ENCODE measurements around the gene MSH5.

MSH5 gene

DNA sequence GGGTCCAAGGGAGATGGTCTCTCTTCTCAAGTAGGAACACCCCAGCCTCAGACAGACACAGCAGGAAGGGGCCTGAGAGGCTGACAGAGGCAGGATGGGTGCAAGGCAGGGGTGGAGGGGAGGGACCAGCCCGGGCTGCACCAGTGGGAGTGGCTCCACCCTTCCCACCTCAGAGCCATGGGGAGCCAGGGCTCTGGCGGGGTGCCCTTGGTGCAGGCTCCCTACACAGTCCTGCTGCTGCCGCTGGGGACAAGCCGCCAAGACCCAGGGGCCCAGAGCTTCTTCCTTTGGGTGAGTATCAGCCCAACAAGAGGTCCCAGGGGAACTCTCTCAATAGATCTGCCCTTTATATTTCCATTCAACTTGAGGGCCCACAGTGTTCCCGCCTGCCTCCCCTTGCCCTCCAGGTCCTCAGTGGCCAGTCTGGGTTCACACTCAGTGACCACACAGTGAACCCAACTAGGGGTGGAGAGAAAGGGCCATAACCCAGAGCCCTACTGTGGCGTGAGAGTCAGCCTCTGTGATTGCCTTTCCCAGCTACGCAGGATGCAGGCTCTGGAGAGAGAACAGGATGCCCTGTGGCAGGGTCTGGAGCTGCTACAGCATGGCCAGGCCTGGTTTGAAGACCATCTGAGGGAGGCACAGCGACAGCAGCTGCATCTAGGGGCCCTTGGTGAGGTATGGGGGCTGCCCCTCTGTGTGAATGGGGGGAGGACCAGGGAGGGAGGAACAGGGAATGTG lies 23.2 kb downstream of the MSH5 start:
- no peak for DNase-seq

DNA sequence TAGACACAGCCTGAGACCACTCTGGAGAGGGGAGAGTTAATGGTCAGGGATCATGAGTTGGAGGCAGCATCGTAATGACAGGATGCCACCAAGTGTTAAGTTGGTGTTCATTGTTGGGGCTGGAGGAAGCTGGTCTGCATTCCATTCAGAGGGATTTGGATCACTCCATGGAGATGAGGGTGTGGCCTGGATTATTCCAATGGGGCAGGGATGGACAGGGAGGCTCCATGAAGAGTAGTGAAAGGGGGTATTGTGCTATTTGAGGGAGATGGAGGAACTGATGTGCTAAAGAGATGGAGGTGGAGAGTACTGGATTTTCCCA lies 23.8 kb downstream of the MSH5 start:
- peak; percentile 84 for DNase-seq

DNA sequence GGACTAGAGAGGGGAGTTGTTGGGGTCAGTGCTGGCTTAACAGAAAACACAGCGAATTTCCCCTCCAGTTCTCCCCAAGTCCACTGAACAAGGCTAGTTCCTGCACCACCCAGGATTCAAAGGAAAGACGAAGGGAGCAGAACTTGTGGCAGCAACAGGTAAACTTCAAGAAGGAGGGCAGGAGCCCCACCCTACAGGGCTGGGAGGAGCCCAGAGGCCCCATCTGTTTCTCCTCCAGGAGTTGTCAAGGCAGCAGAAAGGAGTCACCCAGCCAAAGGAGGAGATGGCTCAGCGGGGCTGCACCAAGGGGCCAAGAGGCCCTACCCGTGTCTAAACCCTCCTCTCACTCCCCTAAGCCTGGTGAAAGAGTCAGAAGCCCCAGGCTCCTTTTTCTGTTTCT lies 24.4 kb downstream of the MSH5 start:
- DNase-seq = no peak

DNA sequence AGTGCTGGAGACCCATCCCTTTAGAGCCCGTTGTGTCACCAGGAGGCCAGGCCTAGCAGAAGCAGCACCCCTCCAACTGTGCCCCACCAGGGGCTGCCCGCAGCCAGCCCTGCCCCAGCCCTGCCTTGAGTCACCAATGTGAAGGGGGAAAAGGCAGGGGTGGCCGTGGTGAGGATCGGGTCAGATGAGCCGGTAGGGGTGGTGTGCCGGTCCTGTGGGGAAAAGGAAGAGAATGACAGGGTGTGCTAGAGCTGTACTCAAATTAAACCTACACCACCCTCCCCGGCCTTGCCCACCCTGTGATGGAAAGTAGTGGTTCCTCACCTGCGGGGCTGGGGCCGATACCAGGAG lies 25.7 kb downstream of the MSH5 start:
- DNase-seq = no peak

DNA sequence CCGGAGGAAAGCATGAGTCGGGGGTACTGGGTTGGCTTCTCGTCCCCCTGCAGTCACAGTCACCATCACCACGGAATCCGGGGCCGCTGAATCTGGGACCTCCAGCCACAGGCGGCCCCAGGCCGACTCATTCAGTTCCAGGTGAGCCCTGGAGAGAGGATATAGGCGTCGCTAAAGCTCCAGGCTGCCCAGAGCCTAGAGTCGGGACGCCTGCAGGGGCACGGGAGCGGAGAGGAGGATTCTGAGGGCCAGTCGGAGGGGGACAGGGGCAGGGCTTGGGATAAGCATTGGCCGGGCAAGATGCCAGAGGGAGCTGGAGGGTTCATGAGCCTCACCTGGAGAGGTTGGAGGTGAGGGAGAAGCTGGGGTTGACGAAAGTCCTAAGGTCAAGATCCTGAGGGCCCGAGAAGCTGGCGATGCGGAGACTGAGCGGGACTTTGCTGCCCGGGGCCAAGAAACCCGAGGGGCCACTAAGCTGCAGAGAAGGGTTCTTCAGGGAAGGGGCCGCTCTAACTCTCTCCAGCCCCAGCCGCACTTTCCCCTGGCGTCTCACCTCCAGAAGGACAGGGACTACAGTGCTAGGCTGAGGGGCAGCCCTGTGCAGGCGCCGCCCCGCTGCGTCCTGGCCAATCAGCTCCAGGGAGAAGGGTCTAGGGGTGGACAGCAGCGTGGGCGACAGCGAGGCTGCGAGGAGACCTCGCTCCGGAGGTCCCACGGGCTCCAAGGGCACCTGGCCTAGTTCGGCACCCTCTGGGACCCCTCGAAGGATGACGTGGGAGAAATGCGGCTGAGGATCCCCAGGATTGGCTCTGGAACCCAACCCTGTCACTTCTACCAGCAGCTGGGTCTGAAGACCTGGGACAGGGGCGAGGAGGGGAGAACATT lies 26.3 kb downstream of the MSH5 start:
- DNase-seq = peak; percentile 79

DNA sequence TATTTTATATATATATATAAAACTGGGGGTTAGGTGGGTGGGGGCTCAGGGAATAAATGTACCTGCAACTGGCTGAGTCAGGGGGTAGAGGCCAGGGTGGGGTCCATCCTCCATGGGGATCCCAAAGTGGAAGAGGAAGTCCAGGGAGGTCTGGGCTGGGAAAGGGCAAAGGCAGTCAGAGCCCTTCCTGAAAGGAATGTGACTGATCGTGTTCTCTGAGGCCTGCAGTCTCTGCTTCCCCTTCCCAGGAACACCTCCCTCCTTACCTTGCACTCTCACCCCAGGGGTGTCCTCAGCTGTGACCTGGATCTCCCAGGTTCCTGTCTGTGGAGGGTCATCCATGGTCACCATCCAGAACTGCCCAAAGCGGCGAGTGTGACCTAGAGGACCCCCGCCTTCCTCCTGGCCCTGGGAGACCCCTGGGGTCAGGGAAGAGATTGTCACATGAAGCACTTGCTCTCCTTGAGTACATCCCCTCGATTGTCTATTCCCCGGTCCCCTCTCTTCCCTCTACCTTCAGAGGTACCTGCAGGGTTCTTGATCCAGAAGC lies 27.4 kb downstream of the MSH5 start:
- DNase-seq = no peak

DNA sequence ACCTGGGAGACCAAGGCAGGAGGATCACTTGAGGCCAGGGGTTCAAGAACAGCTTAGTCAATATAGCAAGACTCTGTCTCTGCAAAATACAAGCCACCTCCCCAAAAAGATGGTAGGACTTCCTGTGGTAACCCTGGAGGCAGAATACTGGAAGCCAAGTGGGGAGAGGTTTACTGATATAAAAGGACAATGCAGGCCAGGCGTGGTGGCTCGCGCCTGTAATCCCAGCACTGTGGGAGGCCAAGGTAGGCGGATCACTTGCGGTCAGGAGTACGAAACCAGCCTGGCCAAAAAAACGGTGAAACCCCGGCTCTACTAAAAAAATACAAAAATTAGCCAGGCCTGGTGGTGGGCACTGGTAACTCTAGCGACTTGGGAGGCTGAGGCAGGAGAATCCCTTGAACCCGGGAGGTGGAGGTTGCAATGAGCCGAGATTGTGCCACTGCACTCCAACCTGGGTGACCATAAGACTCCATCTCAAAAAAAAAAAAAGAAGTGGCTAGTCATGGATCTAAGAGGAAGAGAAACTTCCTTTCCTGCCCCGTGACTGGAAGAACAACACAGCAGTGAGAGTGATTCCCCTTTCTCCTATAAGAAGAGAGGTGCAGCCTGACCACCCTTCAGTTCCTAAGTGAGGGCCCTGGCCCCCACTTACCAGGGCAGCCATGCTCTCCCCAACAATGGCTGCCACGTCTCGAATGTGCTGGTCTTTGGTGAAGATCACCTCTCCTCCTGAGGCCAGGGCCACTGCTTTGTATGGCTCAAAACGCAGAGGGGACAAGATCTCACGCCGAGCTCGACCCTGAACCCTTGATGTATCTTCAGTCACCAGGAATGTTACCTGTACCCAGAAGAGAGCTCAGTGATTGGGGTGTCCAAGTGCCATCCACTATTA lies 28.8 kb downstream of the MSH5 start:
- no peak for DNase-seq

DNA sequence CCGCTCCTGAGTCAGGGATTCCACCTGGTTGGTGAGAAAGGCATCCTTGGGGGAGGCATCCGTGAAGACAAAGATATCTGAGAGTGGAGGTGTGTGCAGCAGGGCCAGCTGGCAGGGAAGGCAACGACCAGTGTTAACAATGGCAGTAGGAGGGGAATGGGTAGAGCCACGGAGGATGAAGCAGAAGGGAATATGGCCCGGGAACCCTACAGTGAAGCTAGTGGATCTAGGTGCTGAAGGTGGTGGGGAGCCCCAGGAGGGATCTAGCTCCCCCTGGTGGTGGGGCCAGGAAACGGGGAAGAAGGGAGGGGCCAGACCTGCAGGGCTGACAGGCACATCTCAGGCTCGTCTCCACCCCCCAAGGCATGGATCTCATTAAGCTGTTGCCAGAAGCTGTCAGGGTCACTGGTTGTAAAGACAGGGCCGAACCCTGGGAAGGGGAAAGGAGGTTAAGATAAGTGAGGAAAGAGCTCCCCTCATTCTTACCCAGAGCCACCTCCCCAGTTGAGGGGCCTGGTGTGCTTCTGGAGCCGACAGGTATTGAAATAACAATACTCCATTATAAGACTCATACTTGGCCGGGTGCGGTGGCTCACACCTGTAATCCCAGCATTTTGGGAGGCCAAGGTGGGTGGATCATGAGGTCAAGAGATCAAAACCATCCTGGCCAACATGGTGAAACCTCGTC lies 30.0 kb downstream of the MSH5 start:
- DNase-seq = peak; percentile 29

DNA sequence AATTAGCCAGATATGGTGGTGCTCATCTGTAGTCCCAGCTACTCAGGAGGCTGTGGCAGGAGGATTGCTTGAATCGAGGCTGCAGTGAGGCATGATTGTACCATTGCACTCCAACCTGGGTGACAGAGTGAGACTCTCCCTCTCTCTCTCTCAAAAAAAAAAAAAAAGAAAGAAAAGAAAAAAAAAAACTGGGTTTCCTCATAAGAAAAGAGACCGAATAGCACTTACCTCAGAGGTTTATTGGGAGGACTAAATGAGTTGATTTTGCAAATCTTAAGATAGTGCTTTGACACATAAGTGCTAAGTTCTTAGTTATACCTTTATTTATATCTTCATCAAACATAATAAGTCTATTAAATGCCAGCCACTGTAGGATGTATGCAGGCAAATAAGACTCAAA lies 31.1 kb downstream of the MSH5 start:
- no peak for DNase-seq

DNA sequence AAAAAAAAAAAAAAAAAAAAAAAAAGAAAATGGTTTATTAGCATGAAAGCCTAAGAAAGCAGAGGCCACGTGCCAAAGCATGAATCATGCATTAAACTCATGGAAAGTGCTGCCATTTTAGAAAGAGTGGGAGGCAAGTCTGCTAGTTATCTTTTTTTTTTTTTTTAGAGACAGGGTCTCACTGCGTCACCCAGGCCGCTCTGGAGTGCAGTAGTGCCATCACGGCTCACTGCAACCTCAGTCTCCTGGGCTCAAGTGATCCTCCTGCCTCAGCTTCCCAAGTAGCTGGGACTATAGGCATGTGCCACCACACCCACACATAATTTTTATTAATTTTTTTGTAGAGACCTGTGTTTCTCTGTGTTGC lies 32.2 kb downstream of the MSH5 start:
- no peak for DNase-seq

DNA sequence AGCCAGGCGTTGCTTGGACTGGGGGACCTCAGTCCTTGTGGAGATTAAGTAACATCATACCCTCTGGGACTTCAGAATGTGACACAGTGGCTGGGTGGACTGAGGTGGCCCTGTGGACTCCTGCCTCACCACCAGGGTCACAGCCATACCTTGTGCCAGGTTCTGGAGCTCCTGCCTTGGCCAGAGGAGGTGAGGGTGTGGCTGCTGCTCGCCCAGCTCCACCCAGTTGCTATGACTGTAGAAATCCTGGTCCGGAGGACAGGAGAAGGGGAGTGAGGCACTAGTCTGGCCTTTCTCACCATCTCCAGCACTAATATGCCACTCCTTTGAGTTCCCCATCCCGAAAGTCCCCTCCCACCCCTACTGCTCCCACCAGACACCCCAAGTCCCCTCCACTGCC lies 35.4 kb downstream of the MSH5 start:
- DNase-seq = no peak

DNA sequence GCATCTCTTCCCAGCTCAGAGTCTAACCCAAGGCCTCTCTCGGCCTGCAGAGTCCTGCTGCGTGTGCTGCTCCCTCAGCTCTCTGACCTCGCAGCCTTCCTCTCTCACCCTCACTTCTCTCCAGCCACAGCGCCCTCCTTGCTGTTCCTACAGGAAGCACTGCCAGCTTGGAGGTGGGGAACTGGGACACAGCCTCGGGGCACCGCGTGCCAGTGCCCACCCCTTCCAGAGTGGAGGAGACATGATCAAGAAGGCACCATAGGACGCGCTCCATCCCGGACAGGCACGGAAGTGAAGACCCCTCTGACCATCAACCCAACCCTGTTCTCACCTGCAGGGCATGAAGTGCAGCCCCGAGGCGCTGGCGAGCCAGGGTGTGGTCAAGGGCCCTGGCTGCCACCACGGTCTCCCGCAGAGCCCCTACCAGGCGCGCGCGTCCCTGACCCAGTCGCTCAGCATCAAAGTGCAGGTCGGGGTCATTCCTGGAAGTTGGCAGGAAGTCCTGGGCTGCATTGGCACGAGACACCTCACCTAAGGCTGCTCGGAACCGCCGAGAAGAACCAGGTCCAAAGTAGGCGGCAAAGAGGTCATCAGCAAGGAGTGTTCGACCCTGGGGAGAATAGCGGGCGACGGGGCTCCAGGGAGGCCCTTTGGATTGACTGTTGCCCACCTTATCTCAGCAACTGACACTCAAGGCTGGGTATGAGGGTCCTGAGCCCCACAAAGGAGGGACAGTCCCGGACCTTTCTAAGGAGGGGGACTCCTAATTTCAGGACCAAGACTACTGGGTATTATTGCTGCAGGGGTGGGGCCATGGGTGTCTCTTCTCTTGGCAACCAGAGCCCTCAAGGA lies 36.1 kb downstream of the MSH5 start:
- no peak for DNase-seq

DNA sequence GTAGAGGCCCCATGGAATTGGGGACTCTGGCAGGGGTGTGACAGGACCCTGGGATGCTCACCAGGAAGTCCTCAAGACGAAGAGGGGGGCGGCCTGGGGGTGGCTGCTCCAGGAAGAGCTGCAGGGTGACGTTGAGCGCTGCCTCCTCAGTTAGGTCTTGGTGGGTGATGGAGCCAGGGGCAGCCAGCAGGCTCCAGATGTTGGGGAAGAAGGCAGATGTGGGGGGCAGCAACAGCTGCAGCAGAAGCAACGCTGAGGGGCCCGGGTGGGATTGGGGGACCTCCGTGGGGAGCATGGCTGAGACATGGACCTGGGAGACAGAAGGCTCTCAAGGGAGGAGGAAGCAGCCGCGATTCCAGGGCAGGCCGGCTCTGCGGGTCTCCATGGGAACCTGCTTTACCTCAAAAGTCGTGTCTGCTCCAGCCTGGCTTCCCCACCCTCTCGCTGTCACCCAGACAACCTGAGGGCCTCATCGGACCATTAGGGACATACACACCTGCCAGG lies 36.7 kb downstream of the MSH5 start:
- no peak for DNase-seq

DNA sequence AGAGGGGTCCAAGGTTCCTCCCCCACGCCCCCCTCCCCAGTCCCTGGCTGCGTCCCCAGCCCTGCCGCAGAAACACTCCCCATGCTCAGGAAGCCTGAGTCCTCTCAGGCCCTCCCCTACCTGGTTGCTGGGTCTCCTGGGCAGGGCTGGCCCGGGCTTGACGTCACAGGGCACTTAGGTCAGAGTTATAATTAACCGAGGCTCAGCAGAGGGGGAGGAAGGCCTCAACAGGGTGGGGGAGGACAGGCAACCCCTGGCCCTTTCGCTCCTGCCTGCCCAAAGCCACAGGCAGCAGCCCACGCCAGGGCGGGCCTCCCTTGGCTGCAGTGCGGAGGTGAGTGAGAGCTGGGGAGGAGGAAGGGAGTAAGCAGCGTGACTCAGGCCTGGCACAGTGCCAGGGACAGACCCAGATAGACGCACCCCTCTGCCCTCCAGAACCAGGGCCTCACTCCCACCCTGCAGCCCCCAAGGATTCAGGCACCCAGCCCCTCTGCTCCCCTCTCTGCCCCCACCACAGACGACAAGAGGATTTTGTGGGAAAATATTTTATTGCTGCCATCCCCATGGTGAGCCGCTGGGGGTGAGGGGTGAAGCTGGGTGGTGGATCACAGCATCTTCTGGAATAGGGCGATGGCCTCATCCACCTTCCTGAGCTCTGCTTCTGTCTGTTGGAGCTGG lies 37.3 kb downstream of the MSH5 start, which contains the start of gene VWA7:
Gene VWA7 (minus strand): TSS at position 340 of the 678 bp plus-strand sequence. CDS start 549 bp downstream, outside the sequence.
- no peak for DNase-seq

DNA sequence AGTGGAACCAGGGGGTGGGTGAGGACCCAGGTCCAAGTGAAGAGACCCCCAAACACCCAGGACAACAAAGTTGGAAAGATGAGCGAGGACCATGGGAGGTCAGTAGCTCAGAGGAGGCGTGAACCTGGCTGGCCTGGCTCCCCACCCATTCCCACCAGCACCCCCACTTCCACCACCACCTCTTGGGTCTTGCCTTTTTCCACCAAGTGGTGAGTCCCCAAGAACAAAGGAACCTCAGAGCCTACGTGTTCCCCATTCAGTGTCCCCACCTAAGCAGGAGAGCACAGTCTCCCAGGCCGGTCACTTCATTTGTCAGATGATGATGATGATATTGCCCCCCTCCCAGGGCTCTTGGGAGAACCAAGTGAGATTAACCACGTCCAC lies 37.9 kb downstream of the MSH5 start:
- DNase-seq = no peak

DNA sequence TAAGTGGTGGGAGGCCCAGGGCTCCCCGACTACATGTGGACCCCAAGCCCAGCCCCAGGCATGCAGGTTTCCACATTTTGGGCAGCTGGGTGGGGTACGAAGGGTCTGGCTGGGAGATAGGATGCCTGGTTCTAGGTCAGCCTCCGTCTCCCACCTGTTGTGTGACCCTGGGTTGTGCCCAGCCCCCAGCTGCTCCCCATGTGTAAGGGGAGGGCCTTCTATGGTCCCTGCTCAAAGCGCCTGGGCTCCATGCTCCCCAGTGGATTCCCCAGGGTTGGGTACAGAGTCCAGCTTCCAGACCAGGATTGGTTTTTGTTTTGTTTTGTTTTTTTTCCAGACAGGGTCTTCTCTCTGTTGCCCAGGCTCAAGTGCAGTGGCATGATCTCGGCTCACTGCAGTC lies 38.4 kb downstream of the MSH5 start:
- DNase-seq = no peak

DNA sequence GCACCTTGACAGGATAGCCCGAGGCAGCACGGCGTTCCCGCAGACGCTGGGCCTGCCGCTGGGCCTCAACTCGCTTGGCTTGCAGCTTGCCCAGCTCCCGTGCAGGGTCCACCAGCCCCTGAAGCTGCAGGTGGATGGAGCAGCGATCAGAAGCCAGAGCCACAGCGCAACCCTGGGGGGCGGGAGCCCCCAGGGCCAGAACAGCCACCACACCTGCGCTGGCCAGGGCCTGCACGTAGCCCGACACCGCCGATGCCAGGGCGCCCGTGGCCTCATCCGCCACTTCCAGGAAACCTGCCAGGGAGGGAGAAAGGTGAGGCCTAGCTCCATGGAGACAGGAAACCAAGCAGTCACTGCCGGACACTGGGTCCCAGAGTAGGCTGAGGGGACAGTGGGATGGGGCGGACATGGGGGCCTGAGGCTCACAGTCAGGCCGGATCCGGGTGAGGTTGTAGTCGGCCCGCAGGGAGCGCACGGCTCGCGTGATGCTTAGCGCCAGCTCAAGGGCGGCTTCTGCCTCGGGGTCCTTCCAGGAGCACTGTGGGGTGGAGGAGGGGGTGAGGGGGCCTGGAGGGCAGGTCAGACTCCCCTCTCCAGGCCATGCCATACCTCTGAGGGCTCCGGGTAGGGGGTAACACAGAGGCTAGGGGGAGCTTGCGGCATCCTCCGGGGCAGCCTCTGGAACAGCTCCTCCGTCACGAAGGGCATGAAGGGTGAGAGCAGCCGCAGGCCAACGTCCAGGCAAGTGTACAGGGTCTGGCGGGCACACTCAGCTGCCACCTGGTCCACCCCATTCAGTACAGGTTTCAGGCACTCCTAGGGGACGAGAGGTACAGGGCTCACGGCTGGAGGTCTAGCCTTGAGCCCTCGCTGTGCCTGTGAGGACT lies 39.4 kb downstream of the MSH5 start:
- DNase-seq = no peak

DNA sequence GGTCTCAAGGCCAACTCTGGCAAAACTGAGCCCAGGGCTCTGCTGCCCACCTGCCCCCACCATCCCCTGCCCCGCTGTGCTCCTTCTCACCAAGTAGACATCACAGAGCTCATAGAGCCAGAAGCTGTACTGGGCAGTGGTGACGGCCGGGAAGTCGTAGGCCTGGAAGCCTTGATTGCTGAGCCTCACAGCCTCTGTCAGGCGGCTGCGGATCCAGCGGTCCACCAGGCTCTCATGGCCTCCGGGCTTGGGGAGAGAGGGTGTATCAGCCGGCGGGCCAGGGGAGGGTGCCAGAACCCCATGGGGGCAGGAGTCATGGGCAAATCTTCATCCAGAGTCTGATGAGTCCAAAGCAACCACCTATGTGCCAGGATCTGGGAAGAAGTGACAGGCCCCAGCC lies 40.1 kb downstream of the MSH5 start:
- DNase-seq = no peak

DNA sequence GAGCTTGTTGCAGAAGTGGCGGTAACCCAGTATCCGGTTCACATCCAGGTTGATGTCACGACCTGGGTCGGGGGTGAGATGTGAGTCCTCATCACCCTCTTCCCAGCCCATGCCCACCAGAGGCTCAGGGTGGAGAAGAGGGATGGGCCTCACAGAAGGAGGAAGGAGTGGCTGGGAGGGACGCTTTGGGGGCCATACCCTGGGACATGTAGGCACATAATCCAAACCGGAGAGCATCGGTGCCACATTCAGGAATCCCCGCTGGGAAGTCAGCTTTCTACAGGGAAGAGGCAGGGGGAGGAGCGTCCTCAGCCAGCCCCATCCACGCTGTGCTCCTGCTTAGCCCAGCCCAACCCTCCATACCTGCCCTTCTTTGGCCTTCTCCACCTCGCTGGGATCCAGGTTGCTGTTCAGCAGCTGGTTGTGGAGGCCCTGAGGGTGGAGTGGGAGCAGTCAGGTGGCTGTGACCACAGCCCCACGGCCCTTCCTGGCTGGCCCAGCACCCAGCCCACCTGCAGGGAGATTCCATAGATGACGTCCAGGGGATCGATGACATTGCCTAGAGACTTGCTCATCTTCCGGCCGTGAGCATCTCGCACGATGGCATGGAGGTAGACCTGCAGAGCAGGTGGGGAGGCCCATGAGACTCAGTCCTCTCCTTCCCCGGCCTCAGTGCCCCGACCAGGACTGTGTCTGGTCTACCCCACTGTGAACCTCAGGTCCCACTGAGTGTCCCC lies 40.9 kb downstream of the MSH5 start:
- DNase-seq = no peak

All from retina (tissue), 1 donor.